K562 (cell line): Measurements from ENCODE around the gene ANKRD24. TPM values are rescaled to one million over a fixed set of nuclear protein-coding genes. Genes with fewer than 3 reads are reported as not detected.

Experiments used
- ETS2 ChIP-seq: IDR thresholded peaks from 2 replicates; pipeline ENCODE4 v1.6.1; 2016; ENCODE audit warnings: borderline replicate concordance, missing genetic modification characterization, mild to moderate bottlenecking, moderate library complexity, missing compliant biosample characterization; ENCODE audit not compliant: poor library complexity, severe bottlenecking
- HNRNPH1 ChIP-seq: fragments of 200-400 bp; formaldehyde crosslinking; optimal IDR thresholded peaks from 2 replicates; pipeline ENCODE3; 2017; ENCODE audit warnings: low read depth, mild to moderate bottlenecking, low read length, moderate library complexity
- JUND ChIP-seq, 2 experiments: IDR thresholded peaks; 2 replicates in 1 of 2; 3 replicates in 1 of 2; pipeline ENCODE4 v1.6.1; 2011; ENCODE audit warnings: borderline replicate concordance in 2 of 2, low read depth in 2 of 2, low read length in 2 of 2, improper control_type of control experiment in 1 of 2, missing biosample characterization in 1 of 2, missing genetic modification characterization in 1 of 2, missing genetic modification reagents in 1 of 2
- MCM7 ChIP-seq, 2 experiments: fragments of 450-650 bp; IDR thresholded peaks; 2 replicates each; pipeline ENCODE4 v1.6.1; 2016 to 2018
- MED1 ChIP-seq: sonication (generic); formaldehyde crosslinking; IDR thresholded peaks from 2 replicates; pipeline ENCODE4 v1.8.1; 2023; ENCODE audit warnings: missing genetic modification reagents, borderline replicate concordance
- MEF2D ChIP-seq: conservative IDR thresholded peaks from 2 replicates; pipeline ENCODE4 v1.6.1; 2016; ENCODE audit warnings: low read depth, missing genetic modification characterization, missing compliant biosample characterization
- NFRKB ChIP-seq: fragments of 450-650 bp; IDR thresholded peaks from 2 replicates; pipeline ENCODE4 v1.6.1; 2016; ENCODE audit warnings: low read depth
- PHF8 ChIP-seq: fragments of 200-600 bp; sonication (generic); IDR thresholded peaks from 2 replicates; pipeline ENCODE4 v1.6.1; 2012; ENCODE audit warnings: mixed run types, mild to moderate bottlenecking, inconsistent platforms, low read length, moderate library complexity, borderline replicate concordance
- RBM25 ChIP-seq: fragments of 200-400 bp; formaldehyde crosslinking; IDR thresholded peaks from 2 replicates; pipeline ENCODE4 v1.6.1; 2018; ENCODE audit warnings: low read length, low read depth, moderate library complexity; ENCODE audit not compliant: severe bottlenecking
- SRSF3 ChIP-seq: fragments of 200-400 bp; formaldehyde crosslinking; IDR thresholded peaks from 2 replicates; pipeline ENCODE4 v1.6.1; 2016; ENCODE audit warnings: mild to moderate bottlenecking, low read length, moderate library complexity; ENCODE audit not compliant: insufficient read depth
- TAF9B ChIP-seq: fragments of 450-650 bp; IDR thresholded peaks from 2 replicates; pipeline ENCODE4 v1.6.1; 2018; ENCODE audit warnings: mild to moderate bottlenecking; ENCODE audit not compliant: partially characterized antibody
- TCF7L2 ChIP-seq: fragments of 150-350 bp; IDR thresholded peaks from 2 replicates; pipeline ENCODE4 v1.6.1; 2016; ENCODE audit warnings: low read depth, mild to moderate bottlenecking, low read length, moderate library complexity
- THRA ChIP-seq: fragments of 450-650 bp; IDR thresholded peaks from 2 replicates; pipeline ENCODE4 v1.6.1; 2017; ENCODE audit warnings: mild to moderate bottlenecking, moderate library complexity
- TSC22D4 ChIP-seq: fragments of 450-650 bp; IDR thresholded peaks from 2 replicates; pipeline ENCODE4 v1.6.1; 2016; ENCODE audit warnings: missing genetic modification characterization, missing biosample characterization, control low read depth
- ZBTB26 ChIP-seq: fragments of 450-650 bp; formaldehyde crosslinking; IDR thresholded peaks from 2 replicates; pipeline ENCODE4 v1.4.0; 2022; ENCODE audit warnings: missing genetic modification characterization
- polyA plus RNA-seq, 8 experiments: library from polyadenylated mRNA; depleted of rRNA in 4 of 8; stranded (reverse) in 5 of 8; unstranded in 3 of 8; fragments of >200 nt; fragmentation: Nextera tagmentation in 2 of 8; fragmentation: Illumina TruSeq in 1 of 8; extraction: Ambion mirVana in 2 of 8; extraction: Trizol in 1 of 8; gene quantifications; 2 replicates each; pipeline versions ENCODE4 v1.2.1 to v1.2.3, GENCODE V29; 2011 to 2014; ENCODE audit warnings: inconsistent platforms in 1 of 8, missing spikeins in 1 of 8
- total RNA-seq, 7 experiments: library from RNA; depleted of rRNA in 6 of 7; stranded (reverse); fragments of >200 nt in 6 of 7; fragmentation: Illumina TruSeq in 2 of 7; extraction: Trizol in 2 of 7; gene quantifications; 2 replicates each; pipeline versions ENCODE4 v1.2.1 to v1.2.3, GENCODE V29; 2011 to 2021; ENCODE audit warnings: low replicate concordance in 1 of 7
- TF ChIP-seq, protein P1 (sequence below), 2 experiments: fragments of 450-650 bp; IDR thresholded peaks; 2 replicates each; pipeline ENCODE4 v1.6.1; 2016; ENCODE audit warnings: mild to moderate bottlenecking in 2 of 2, borderline replicate concordance in 1 of 2, low read depth in 1 of 2, moderate library complexity in 1 of 2

The ANKRD24 gene
- total and polyA plus RNA-seq, 9 of the 15 experiments (the other 6 are each of a cell fraction or from before 2014, with no cell fraction given) = 0.07 to 0.12 (median 0.09) TPM; not detected in 5

DNA sequence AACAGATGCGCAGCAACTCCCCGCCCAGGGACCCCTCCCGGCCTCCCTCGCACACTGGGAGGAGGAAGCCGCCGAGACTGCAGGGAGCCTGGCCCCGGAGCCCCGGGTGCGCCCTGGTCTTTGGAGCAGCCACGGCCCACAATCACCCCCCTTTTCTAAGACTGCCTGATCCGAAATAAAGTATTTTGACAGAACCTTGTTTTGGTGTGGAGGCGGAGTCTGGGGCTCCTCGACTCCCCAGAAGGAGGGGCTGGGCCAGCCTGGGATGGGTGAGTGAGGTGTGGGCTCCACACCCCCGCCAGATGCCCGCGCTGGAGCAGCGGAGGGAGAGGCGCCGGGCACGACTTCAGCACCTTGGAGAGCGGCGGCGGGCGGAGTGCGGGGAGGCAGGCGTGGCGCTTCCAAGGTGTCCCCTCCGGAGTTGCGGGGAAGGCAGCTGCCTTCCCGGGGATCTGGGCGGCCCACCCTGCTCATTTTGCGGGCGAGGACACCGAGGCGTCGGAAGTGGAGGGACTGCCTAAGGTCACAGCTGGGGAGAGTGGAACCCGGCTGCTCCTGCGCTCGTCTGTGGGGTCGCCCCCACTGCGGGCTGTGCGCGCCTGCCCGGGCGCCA is 9.5 kb upstream of the ANKRD24 start (continued):
- TF ChIP-seq JUND (IDR thresholded peaks at IDR 0.05; ENCODE audit: borderline replicate concordance, low read depth, low read length) (no peak), JUND (tag; IDR thresholded peaks at IDR 0.05; ENCODE audit: borderline replicate concordance, low read depth, low read length) (no peak), TSC22D4 (tag) (no peak), NFRKB (no peak), MED1 (CRISPR knock-in tag) (no peak), HNRNPH1 (no peak), ETS2 (tag) (no peak), TAF9B (no peak), THRA (no peak), TCF7L2 (no peak), SRSF3 (no peak), RBM25 (no peak), ZBTB26 (CRISPR knock-in tag) (no peak), MCM7 (IDR thresholded peaks at IDR 0.05) (no peak), MEF2D (tag) (no peak), PHF8 (no peak)
- TF ChIP-seq, protein P1, sequence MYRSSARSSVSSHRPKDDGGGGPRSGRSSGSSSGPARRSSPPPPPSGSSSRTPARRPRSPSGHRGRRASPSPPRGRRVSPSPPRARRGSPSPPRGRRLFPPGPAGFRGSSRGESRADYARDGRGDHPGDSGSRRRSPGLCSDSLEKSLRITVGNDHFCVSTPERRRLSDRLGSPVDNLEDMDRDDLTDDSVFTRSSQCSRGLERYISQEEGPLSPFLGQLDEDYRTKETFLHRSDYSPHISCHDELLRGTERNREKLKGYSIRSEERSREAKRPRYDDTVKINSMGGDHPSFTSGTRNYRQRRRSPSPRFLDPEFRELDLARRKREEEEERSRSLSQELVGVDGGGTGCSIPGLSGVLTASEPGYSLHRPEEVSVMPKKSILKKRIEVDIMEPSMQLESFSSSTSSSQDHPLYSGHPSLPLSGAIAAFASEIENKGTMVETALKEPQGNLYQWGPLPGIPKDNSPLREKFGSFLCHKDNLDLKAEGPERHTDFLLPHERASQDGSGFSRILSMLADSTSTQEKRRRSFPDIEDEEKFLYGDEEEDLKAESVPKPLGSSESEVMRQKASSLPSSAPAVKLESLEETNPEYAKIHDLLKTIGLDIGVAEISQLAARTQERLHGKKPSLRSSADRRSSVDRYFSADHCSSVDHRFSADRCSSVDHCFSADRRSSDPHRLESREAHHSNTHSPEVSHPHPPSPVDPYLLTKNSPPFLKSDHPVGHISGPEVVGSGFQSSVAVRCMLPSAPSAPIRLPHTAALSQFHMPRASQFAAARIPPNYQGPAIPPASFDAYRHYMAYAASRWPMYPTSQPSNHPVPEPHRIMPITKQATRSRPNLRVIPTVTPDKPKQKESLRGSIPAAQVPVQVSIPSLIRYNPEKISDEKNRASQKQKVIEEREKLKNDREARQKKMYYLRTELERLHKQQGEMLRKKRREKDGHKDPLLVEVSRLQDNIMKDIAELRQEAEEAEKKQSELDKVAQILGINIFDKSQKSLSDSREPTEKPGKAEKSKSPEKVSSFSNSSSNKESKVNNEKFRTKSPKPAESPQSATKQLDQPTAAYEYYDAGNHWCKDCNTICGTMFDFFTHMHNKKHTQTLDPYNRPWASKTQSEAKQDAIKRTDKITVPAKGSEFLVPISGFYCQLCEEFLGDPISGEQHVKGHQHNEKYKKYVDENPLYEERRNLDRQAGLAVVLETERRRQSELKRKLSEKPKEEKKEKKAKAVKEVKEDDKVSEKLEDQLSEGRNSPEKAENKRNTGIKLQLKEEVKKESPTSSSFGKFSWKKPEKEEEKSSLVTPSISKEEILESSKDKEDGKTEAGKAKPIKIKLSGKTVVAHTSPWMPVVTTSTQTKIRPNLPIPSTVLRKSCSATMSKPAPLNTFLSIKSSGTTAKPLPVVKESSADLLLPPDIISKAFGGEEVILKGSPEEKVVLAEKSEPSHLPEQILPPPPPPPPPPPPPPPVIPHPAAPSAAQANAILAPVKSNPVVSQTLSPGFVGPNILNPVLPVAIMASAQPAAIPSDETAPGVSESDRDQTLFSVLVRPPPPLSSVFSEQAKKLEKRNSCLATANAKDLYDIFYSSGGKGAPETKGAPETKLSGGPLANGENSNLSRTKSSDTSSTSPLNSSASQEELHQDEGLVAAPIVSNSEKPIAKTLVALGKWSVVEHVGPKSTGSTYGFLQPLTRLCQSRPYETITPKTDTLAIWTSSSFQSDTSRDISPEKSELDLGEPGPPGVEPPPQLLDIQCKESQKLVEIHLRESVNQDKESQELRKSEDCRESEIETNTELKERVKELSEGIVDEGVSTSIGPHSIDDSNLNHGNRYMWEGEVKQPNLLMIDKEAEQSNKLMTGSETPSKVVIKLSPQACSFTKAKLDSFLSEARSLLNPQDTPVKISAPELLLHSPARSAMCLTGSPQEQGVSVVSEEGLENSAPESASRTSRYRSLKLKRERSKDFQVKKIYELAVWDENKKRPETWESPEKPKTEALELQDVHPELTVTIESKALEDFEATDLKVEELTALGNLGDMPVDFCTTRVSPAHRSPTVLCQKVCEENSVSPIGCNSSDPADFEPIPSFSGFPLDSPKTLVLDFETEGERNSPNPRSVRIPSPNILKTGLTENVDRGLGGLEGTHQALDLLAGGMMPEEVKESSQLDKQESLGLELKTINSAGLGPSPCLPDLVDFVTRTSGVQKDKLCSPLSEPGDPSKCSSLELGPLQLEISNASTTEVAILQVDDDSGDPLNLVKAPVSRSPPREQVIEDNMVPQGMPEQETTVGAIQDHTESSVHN (IDR thresholded peaks at IDR 0.05; ENCODE audit: borderline replicate concordance in 1 of 2, low read depth in 1 of 2) = no peak
